T-helper 17 cell (primary cell): ENCODE data around the gene ITGB4. TPM values are rescaled to one million over a fixed set of nuclear protein-coding genes. Genes with fewer than 3 reads are reported as not detected.

Experiments
- ATAC-seq: fragments of 150-1000 bp; cut with Tn5 transposase; 2 replicates; pipeline ENCODE4 v1.10.0; 2021; ENCODE audit warnings: mild to moderate bottlenecking, moderate library complexity
- DNase-seq, 3 donors: peaks; one replicate each; pipeline versions ENCODE4 v3.0.0 to v3.0.0-alpha.2; 2020 to 2021
- H3K9me3 ChIP-seq: one replicate; pipeline ENCODE4 v1.7.0; 2013; ENCODE audit warnings: low read length, mild to moderate bottlenecking; ENCODE audit not compliant: control insufficient read depth, poor library complexity, severe bottlenecking
- H3K27ac Mint-ChIP-seq: one replicate; pipeline ENCODE4 v1.8.0; 2022; ENCODE audit warnings: mild to moderate bottlenecking, moderate library complexity, mixed read lengths
- H3K27me3 Mint-ChIP-seq: one replicate; pipeline ENCODE4 v1.8.0; 2022; ENCODE audit warnings: mixed read lengths
- H3K36me3 Mint-ChIP-seq: one replicate; pipeline ENCODE4 v1.8.0; 2022; ENCODE audit warnings: low read depth, mixed read lengths
- H3K4me1 Mint-ChIP-seq: one replicate; pipeline ENCODE4 v1.8.0; 2022; ENCODE audit warnings: mild to moderate bottlenecking, mixed read lengths
- H3K4me3 Mint-ChIP-seq: one replicate; pipeline ENCODE4 v1.8.0; 2022; ENCODE audit warnings: mild to moderate bottlenecking, moderate library complexity, mixed read lengths
- total RNA-seq, 4 donors: library from RNA in 2 of 4; stranded (reverse) in 2 of 4; gene quantifications; one replicate each; pipeline ENCODE4 v1.2.3 and lab custom pipeline; 2022 to 2026

The ITGB4 gene
- total RNA-seq, 2 donors from 2014 or later = 0.72 TPM; not detected in 1

GRCh38 chr17:75795820-75796607, 74.8 kb downstream of the ITGB4 start:
- Mint-ChIP-seq H3K4me1 (peaks cover 4% of the 10 kb centered on the region), H3K36me3 (peaks cover 2% of the 10 kb centered on the region), H3K27me3 (no peaks in the 10 kb centered on the region), H3K4me3 (no peak overlapping the region), H3K27ac (peak overlapping the region; percentile 32)
- no peaks in the 10 kb centered on the region for H3K9me3 ChIP-seq
- ATAC-seq = no peak
- no peak for DNase-seq

- H3K9me3 ChIP-seq = no peaks in the 10 kb centered on the region
- no peak overlapping the region for H3K27ac Mint-ChIP-seq
- H3K4me3 Mint-ChIP-seq = no peak overlapping the region
- H3K4me1 Mint-ChIP-seq = peaks cover 7% of the 10 kb centered on the region
- no peaks in the 10 kb centered on the region for H3K36me3 Mint-ChIP-seq
- DNase-seq (no peak), ATAC-seq (no peak)
- no peaks in the 10 kb centered on the region for H3K27me3 Mint-ChIP-seq
Measured at GRCh38 chr17:75799402-75799801, 78.1 kb downstream of the ITGB4 start.

- Mint-ChIP-seq H3K36me3 (no peaks in the 10 kb centered on the region), H3K4me1 (peaks cover 10% of the 10 kb centered on the region), H3K27ac (no peak overlapping the region), H3K27me3 (no peaks in the 10 kb centered on the region), H3K4me3 (no peak overlapping the region)
- no peaks in the 10 kb centered on the region for H3K9me3 ChIP-seq
- ATAC-seq (no peak), DNase-seq (no peak)
Measured at GRCh38 chr17:75803883-75804282, 82.6 kb downstream of the ITGB4 start.

- H3K36me3 Mint-ChIP-seq = no peaks in the 10 kb centered on the region
- no peak for ATAC-seq
Measured at GRCh38 chr17:75806822-75807500, 85.7 kb downstream of the ITGB4 start.

More at GRCh38 chr17:75806822-75807500, 85.7 kb downstream of the ITGB4 start:
- Mint-ChIP-seq H3K27ac (no peak overlapping the region), H3K4me3 (no peak overlapping the region), H3K4me1 (peaks cover 8% of the 10 kb centered on the region), H3K27me3 (no peaks in the 10 kb centered on the region)
- H3K9me3 ChIP-seq = no peaks in the 10 kb centered on the region
- no peak for DNase-seq

Other genes starting within 250 kb of the ITGB4 start
- under 1 TPM; 0.08 to 0.40 TPM for gene CASKIN2, start 205.9 kb upstream of the ITGB4 start, total RNA-seq
- 10 to 100 TPM; 49.7 to 56.5 TPM for gene TSEN54, start 204.9 kb upstream of the ITGB4 start, total RNA-seq
- 10 to 100 TPM; 39.3 to 41.9 TPM for gene LLGL2, start 195.8 kb upstream of the ITGB4 start, total RNA-seq
- gene MYO15B, start 133.7 kb upstream of the ITGB4 start, total RNA-seq = 10 to 100 TPM; 42.2 to 69.3 TPM
- gene SMIM5, start 88.0 kb upstream of the ITGB4 start, total RNA-seq = 1 to 10 TPM in 1 of 2 donors, under 1 TPM in 1; 0.40 to 8.4 TPM
- gene RECQL5, start 54.3 kb upstream of the ITGB4 start, total RNA-seq = 10 to 100 TPM; 24.1 to 30.6 TPM
- 100 to 1,000 TPM; 178 to 235 TPM for gene SAP30BP, start 54.1 kb upstream of the ITGB4 start, total RNA-seq
- 1 to 10 TPM; 9.6 to 9.7 TPM for gene GALK1, start 43.7 kb downstream of the ITGB4 start, total RNA-seq
- gene UNK, start 63.3 kb downstream of the ITGB4 start, total RNA-seq = 10 to 100 TPM; 30.3 to 33.4 TPM
- 100 to 1,000 TPM; 164 TPM for gene UNC13D, start 122.9 kb downstream of the ITGB4 start, total RNA-seq
- gene WBP2, start 133.9 kb downstream of the ITGB4 start, total RNA-seq = 100 to 1,000 TPM in 1 of 2 donors, 10 to 100 TPM in 1; 86.0 to 114 TPM
- 1 to 10 TPM; 4.5 to 9.4 TPM for gene TRIM47, start 157.1 kb downstream of the ITGB4 start, total RNA-seq
- gene TRIM65, start 175.5 kb downstream of the ITGB4 start, total RNA-seq = 10 to 100 TPM; 19.8 to 23.6 TPM
- gene MRPL38, start 183.4 kb downstream of the ITGB4 start, total RNA-seq = 100 to 1,000 TPM in 1 of 2 donors, 10 to 100 TPM in 1; 93.8 to 107 TPM
- 10 to 100 TPM; 20.0 to 22.3 TPM for gene FBF1, start 219.6 kb downstream of the ITGB4 start, total RNA-seq